ENCODE measurements around the gene SLC25A40. TPM values are rescaled to one million over a fixed set of nuclear protein-coding genes. Genes with fewer than 3 reads are reported as not detected.

Gene SLC25A40
- total RNA-seq, 1 donor from 2014 or later: 4.0 TPM

DNA sequence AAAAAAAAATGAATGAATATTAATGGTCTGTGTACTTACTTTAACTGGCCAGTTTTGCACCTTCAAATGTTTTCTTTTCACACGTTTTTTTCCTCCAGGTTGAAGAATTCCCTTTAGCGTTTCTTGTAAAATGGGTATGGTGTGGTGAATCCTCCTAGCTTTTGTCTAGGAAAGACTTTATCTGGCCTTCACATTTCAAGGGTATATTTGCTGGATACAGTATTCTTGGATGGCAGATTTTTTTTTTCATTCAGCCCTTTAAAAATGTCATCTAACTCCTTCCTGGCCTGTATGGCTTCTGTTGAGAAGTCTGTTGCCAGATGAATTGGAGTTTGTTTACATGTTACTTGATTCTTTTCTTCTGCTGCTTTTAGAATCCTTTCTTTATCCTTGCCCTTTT is 10.1 kb downstream of the SLC25A40 start:
- Histone ChIP-seq H3K27ac (no peak overlapping the region), H3K36me3 (peaks cover 0 to 8% of the 10 kb centered on the region in 2 donors), H3K4me1 (no peaks in the 10 kb centered on the region), H3K4me3 (no peak overlapping the region), H3K27me3 (no peaks in the 10 kb centered on the region), H3K9me3 (peaks cover 14 to 25% of the 10 kb centered on the region in 2 donors)
- intact Hi-C loops (cut with DNase I): no loop called here
- DNase-seq (ENCODE audit: low spot score in 2 of 2): no peak
- TF ChIP-seq CTCF (IDR thresholded peaks at IDR 0.05): no peak

GRCh38 chr7:87858417-87859100 is 17.6 kb downstream of the SLC25A40 start:
- DNase-seq (ENCODE audit: low spot score in 2 of 2): no peak
- Histone ChIP-seq H3K27ac (no peak overlapping the region), H3K4me3 (no peak overlapping the region), H3K9me3 (no peaks in the 10 kb centered on the region), H3K4me1 (no peaks in the 10 kb centered on the region), H3K27me3 (no peaks in the 10 kb centered on the region), H3K36me3 (peaks cover 22 to 27% of the 10 kb centered on the region in 2 donors)
- TF ChIP-seq CTCF (IDR thresholded peaks at IDR 0.05): no peak
- intact Hi-C loops (cut with DNase I): no loop called here

GRCh38 chr7:87853237-87853864 is 22.8 kb downstream of the SLC25A40 start:
- no peak for TF ChIP-seq CTCF (IDR thresholded peaks at IDR 0.05)

GRCh38 chr7:87852306-87852705 is 23.9 kb downstream of the SLC25A40 start:
- Histone ChIP-seq H3K4me3 (no peak overlapping the region), H3K36me3 (peaks cover under 1 to 18% of the 10 kb centered on the region in 2 donors), H3K27ac (no peak overlapping the region), H3K27me3 (no peaks in the 10 kb centered on the region), H3K4me1 (no peaks in the 10 kb centered on the region), H3K9me3 (no peaks in the 10 kb centered on the region)
- intact Hi-C loops (cut with DNase I): no loop called here
- no peak for DNase-seq (ENCODE audit: low spot score in 2 of 2)
- no peak for TF ChIP-seq CTCF (IDR thresholded peaks at IDR 0.05)

More at GRCh38 chr7:87853237-87853864, 22.8 kb downstream of the SLC25A40 start:
- Histone ChIP-seq H3K27ac (no peak overlapping the region), H3K9me3 (no peaks in the 10 kb centered on the region), H3K4me3 (no peak overlapping the region), H3K27me3 (no peaks in the 10 kb centered on the region), H3K4me1 (no peaks in the 10 kb centered on the region), H3K36me3 (peaks cover 11 to 27% of the 10 kb centered on the region in 2 donors)
- intact Hi-C loops (cut with DNase I): no loop called here
- DNase-seq (ENCODE audit: low spot score in 2 of 2): no peak

DNA sequence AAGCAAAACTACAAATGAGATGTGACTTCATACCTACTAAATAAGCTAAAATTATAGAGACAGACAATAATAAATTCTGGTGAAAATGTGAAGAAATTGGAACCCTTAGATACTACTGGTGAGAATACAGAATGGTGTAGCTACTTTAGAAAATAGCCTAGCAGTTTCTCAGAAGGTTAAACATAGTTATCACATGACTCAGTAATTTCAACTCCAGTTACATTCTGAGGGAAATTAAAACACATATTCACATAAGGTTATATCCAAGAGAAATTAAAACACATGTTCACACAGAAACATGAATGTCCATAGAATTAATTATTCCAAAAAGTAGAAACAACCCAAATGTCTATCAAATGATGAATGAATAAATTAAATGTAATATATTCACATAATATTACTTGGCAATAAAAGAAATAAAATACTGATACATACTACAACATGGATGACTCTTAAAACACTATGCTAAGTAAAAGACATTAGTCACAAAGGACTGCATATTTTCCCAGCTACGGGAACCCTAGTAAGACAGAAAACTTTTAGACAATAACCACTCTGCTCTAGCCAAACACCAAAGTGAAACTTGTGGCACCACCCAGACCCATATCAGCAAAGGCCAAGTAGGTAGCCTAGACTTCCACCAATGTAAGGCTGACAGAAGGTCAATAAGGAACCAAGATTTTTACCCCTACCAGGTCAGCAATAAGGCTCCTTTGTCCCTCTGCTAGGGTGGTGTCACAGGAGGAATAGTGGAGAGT is 25.1 kb downstream of the SLC25A40 start:
- intact Hi-C loops (cut with DNase I): no loop called here
- peaks cover 4 to 15% of the 10 kb centered on the region in 2 donors for H3K36me3 ChIP-seq
- H3K4me3 ChIP-seq: no peak overlapping the region
- TF ChIP-seq CTCF (IDR thresholded peaks at IDR 0.05): no peak
- no peak for DNase-seq (ENCODE audit: low spot score in 2 of 2)
- no peak overlapping the region for H3K27ac ChIP-seq
- no peaks in the 10 kb centered on the region for H3K27me3 ChIP-seq
- no peaks in the 10 kb centered on the region for H3K9me3 ChIP-seq
- H3K4me1 ChIP-seq: no peaks in the 10 kb centered on the region

All from ascending aorta (tissue), 2 donors.